GM10847 (cell line): ENCODE measurements around the gene CST2.

Experiments
- POLR2A ChIP-seq: IDR thresholded peaks from 2 replicates; pipeline ENCODE4 v1.6.1; 2011; ENCODE audit not compliant: insufficient read length; ENCODE audit errors: extremely low read depth

Gene CST2

GRCh38 chr20:23823621-23824324 is 2.8 kb downstream of the CST2 start:
- no peak for TF ChIP-seq POLR2A

GRCh38 chr20:23823111-23823510 is 3.4 kb downstream of the CST2 start:
- TF ChIP-seq POLR2A = no peak

DNA sequence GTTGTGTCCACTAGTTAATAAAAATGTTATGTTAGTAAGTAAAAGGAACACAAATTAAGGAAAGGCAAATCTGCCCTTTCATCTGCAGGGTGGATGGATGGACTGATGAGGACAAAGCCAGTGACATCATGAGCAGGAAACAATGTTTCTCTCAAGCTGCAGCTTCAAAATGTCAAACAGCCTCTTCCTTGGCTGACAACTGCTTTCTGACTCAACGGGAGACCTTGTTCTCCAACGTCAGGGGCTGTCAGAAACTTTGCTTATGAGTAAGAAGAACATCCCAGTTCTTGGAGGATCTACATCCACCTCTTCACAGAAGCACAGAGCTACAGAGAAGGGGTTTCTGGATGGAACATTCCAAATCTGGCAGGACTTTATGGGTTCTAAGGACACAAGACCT is 6.0 kb downstream of the CST2 start:
- no peak for TF ChIP-seq POLR2A

DNA sequence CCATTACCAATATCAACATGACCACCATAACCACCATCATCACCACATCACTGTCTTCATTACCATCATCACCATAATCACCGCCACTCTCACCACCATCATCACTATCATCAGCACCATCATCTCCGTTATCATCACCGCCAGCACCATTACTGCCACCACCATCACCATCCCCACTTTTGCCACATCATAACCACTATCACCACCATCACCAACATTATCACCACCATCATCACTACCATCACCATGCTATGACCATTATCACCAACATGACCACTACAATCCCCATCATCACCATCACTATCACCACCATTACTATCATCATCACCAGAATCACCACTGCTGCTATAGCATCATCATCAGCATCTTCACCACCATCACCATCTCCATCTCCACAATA is 25.7 kb downstream of the CST2 start:
- TF ChIP-seq POLR2A = no peak

- no peak for TF ChIP-seq POLR2A
Measured at GRCh38 chr20:23795526-23795925, 31.0 kb downstream of the CST2 start.

- TF ChIP-seq POLR2A = no peak
Measured at GRCh38 chr20:23794841-23795240, 31.7 kb downstream of the CST2 start.

DNA sequence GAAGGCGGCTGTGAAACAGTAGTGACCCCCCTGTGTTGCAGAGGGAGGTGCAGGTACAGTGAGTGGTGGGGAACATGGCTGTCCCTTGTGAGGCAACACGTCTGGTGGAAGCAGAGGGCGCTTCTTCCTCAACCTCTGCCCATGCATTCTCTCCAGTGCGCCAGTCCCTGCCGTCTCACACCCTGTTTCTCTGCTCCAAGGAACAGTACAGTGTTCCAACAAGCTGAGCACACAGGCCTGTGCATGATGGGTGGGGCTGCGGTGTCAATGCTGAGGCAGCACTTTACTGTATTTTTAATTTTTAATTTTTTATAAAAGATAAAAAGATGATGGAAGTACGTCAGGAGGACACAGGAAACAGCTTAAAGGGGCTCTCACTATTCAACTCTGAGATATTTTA is 32.5 kb downstream of the CST2 start:
- no peak for TF ChIP-seq POLR2A

DNA sequence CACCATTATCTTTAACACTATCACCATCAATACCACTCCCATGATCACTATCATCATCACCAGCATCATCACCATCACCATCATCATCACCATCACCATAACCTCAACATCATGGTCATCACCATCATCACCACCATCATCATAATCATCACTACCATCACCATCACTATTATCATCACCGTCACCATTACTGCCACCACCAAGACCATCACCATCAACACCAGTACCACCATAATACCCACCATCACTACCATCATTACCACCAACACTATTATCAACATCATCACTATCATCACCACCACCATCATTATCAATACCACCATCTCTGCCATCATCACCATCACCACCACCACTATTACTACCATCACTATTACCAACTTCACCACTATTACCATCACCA is 43.1 kb downstream of the CST2 start:
- TF ChIP-seq POLR2A = no peak

DNA sequence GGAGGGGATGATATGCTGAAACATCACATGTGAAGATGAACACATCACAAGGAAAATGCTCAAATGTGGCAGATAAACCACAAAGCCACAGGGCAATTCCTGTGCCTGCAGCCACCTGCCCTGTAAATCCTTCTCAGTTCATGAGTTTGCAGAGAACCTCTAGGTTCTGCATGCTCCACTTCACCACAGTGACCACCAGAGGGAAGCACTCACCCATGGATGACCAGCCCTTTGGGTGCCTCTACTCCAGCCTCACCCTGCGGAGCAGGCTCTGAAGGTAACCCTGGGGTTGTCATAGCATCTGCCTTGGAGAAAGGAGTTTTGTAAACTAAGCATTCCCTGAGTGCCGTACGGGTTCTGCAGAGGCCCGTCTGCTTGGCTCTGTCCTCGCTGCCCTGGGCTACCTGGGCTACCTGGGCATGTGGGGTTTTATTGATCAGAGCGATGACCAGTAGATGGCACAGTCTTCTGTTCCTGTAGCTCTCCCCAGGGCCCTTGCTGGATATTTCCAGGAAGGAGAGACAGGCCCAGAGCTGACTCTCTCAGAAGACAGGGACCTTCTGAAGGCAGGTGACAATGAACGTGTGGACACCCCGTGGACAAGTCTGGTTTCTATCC is 44.1 kb downstream of the CST2 start:
- no peak for TF ChIP-seq POLR2A

- TF ChIP-seq POLR2A = no peak
Measured at GRCh38 chr20:23776067-23776771, 50.3 kb downstream of the CST2 start.

- TF ChIP-seq POLR2A = no peak
Measured at GRCh38 chr20:23774081-23774480, 52.4 kb downstream of the CST2 start.
